ENCODE measurements around the gene OLFML2A.

OLFML2A gene

DNA sequence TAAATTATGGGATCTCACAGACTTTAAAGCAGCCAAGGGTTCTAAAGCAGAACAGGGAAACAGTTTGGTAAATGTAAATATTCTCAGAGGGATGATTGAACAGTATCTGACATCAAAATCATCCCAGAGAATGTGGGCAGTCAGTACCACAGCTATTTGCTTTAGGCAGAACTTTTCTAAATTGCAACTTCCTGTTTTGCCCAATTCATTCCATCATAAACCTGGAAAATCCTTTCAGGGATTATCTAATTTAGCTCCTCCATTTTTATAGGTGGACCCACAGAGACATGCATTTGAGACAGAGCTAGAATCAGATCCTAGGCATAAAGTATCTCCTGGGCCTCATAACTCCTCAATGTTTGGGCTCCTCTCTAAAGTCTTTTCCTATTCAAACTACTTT is 18.2 kb upstream of the OLFML2A start:
- Histone ChIP-seq H3K4me1 (ENCODE audit: control insufficient read depth, insufficient read depth, low read depth, low read length) (no peaks in the 10 kb centered on the region), H3K9ac (ENCODE audit: low read length) (no peak overlapping the region), H4K8ac (ENCODE audit: low read length) (no peak overlapping the region), H3K9me3 (ENCODE audit: control insufficient read depth, low read length) (no peaks in the 10 kb centered on the region), H3K14ac (ENCODE audit: low read length in 2 of 2) (no peak overlapping the region), H3K27ac (ENCODE audit: low read length, poor library complexity, severe bottlenecking) (no peak overlapping the region), H4K91ac (ENCODE audit: low read length) (no peak overlapping the region), H2BK12ac (ENCODE audit: low read length in 2 of 2) (no peak overlapping the region), H2BK120ac (ENCODE audit: low read depth, low read length) (no peak overlapping the region), H3K27me3 (ENCODE audit: control insufficient read depth in 1 of 2, insufficient read depth in 1 of 2, low read length in 2 of 2) (peaks cover 0 to 71% of the 10 kb centered on the region in 2 experiments), H2AK5ac (ENCODE audit: low read length, severe bottlenecking) (no peak overlapping the region), H3K79me1 (replicated peaks; ENCODE audit: low read length, poor library complexity, severe bottlenecking) (peaks cover 12% of the 10 kb centered on the region), H3K23ac (ENCODE audit: low read length in 2 of 2) (no peak overlapping the region), H2BK15ac (ENCODE audit: low read depth, poor library complexity, severe bottlenecking) (no peak overlapping the region), H3K4ac (ENCODE audit: low read depth in 1 of 2, low read length in 2 of 2) (no peak overlapping the region), H3K36me3 (ENCODE audit: control insufficient read depth in 1 of 2, insufficient read depth in 2 of 2, low read depth in 1 of 2, low read length in 2 of 2) (no peaks in the 10 kb centered on the region), H2AFZ (ENCODE audit: low read depth, low read length) (no peak overlapping the region), H3K4me2 (ENCODE audit: low read length, poor library complexity, severe bottlenecking) (no peak overlapping the region), H3K4me3 (ENCODE audit: insufficient read depth in 1 of 2, low read depth in 1 of 2, low read length in 2 of 2) (no peak overlapping the region), H3K18ac (ENCODE audit: low read depth in 1 of 2, low read length in 2 of 2) (no peak overlapping the region), H2BK5ac (ENCODE audit: low read depth, low read length, poor library complexity, severe bottlenecking) (no peak overlapping the region)
- DNase-seq, result no peak

GRCh38 chr9:124759327-124759726 is 17.6 kb upstream of the OLFML2A start:
- Histone ChIP-seq H3K27me3 (ENCODE audit: control insufficient read depth in 1 of 2, insufficient read depth in 1 of 2, low read length in 2 of 2) (peaks cover 0 to 75% of the 10 kb centered on the region in 2 experiments), H3K4me1 (ENCODE audit: control insufficient read depth, insufficient read depth, low read depth, low read length) (no peaks in the 10 kb centered on the region), H2AK5ac (ENCODE audit: low read length, severe bottlenecking) (no peak overlapping the region), H3K18ac (ENCODE audit: low read depth in 1 of 2, low read length in 2 of 2) (no peak overlapping the region), H2BK5ac (ENCODE audit: low read depth, low read length, poor library complexity, severe bottlenecking) (no peak overlapping the region), H2AFZ (ENCODE audit: low read depth, low read length) (no peak overlapping the region), H3K14ac (ENCODE audit: low read length in 2 of 2) (no peak overlapping the region), H2BK120ac (ENCODE audit: low read depth, low read length) (no peak overlapping the region), H4K8ac (ENCODE audit: low read length) (no peak overlapping the region), H3K4ac (ENCODE audit: low read depth in 1 of 2, low read length in 2 of 2) (no peak overlapping the region), H4K91ac (ENCODE audit: low read length) (no peak overlapping the region), H3K79me1 (replicated peaks; ENCODE audit: low read length, poor library complexity, severe bottlenecking) (peaks cover 9% of the 10 kb centered on the region), H2BK12ac (ENCODE audit: low read length in 2 of 2) (no peak overlapping the region), H3K9ac (ENCODE audit: low read length) (no peak overlapping the region), H2BK15ac (ENCODE audit: low read depth, poor library complexity, severe bottlenecking) (no peak overlapping the region), H3K27ac (ENCODE audit: low read length, poor library complexity, severe bottlenecking) (no peak overlapping the region), H3K36me3 (ENCODE audit: control insufficient read depth in 1 of 2, insufficient read depth in 2 of 2, low read depth in 1 of 2, low read length in 2 of 2) (no peaks in the 10 kb centered on the region), H3K23ac (ENCODE audit: low read length in 2 of 2) (no peak overlapping the region), H3K9me3 (ENCODE audit: control insufficient read depth, low read length) (no peaks in the 10 kb centered on the region), H3K4me3 (ENCODE audit: insufficient read depth in 1 of 2, low read depth in 1 of 2, low read length in 2 of 2) (no peak overlapping the region), H3K4me2 (ENCODE audit: low read length, poor library complexity, severe bottlenecking) (no peak overlapping the region)
- DNase-seq, result no peak
- WGBS, result 97% methylated on average over 2 of the region's 2 CpGs

GRCh38 chr9:124760719-124761118 is 16.2 kb upstream of the OLFML2A start:
- Histone ChIP-seq H3K14ac (ENCODE audit: low read length in 2 of 2) (no peak overlapping the region), H3K27ac (ENCODE audit: low read length, poor library complexity, severe bottlenecking) (no peak overlapping the region), H3K9ac (ENCODE audit: low read length) (no peak overlapping the region), H2BK12ac (ENCODE audit: low read length in 2 of 2) (no peak overlapping the region), H4K91ac (ENCODE audit: low read length) (no peak overlapping the region), H3K79me1 (replicated peaks; ENCODE audit: low read length, poor library complexity, severe bottlenecking) (peaks cover 8% of the 10 kb centered on the region), H3K4me2 (ENCODE audit: low read length, poor library complexity, severe bottlenecking) (no peak overlapping the region), H3K23ac (ENCODE audit: low read length in 2 of 2) (no peak overlapping the region), H3K4me3 (ENCODE audit: insufficient read depth in 1 of 2, low read depth in 1 of 2, low read length in 2 of 2) (no peak overlapping the region), H3K27me3 (ENCODE audit: control insufficient read depth in 1 of 2, insufficient read depth in 1 of 2, low read length in 2 of 2) (peaks cover 0 to 78% of the 10 kb centered on the region in 2 experiments), H2BK5ac (ENCODE audit: low read depth, low read length, poor library complexity, severe bottlenecking) (no peak overlapping the region), H2BK15ac (ENCODE audit: low read depth, poor library complexity, severe bottlenecking) (no peak overlapping the region), H3K4me1 (ENCODE audit: control insufficient read depth, insufficient read depth, low read depth, low read length) (no peaks in the 10 kb centered on the region), H3K18ac (ENCODE audit: low read depth in 1 of 2, low read length in 2 of 2) (no peak overlapping the region), H3K36me3 (ENCODE audit: control insufficient read depth in 1 of 2, insufficient read depth in 2 of 2, low read depth in 1 of 2, low read length in 2 of 2) (no peaks in the 10 kb centered on the region), H3K9me3 (ENCODE audit: control insufficient read depth, low read length) (no peaks in the 10 kb centered on the region), H4K8ac (ENCODE audit: low read length) (no peak overlapping the region), H2AFZ (ENCODE audit: low read depth, low read length) (no peak overlapping the region), H2AK5ac (ENCODE audit: low read length, severe bottlenecking) (no peak overlapping the region), H2BK120ac (ENCODE audit: low read depth, low read length) (no peak overlapping the region), H3K4ac (ENCODE audit: low read depth in 1 of 2, low read length in 2 of 2) (no peak overlapping the region)
- 85% methylated on average over 1 of the region's 2 CpGs for WGBS
- no peak for DNase-seq

DNA sequence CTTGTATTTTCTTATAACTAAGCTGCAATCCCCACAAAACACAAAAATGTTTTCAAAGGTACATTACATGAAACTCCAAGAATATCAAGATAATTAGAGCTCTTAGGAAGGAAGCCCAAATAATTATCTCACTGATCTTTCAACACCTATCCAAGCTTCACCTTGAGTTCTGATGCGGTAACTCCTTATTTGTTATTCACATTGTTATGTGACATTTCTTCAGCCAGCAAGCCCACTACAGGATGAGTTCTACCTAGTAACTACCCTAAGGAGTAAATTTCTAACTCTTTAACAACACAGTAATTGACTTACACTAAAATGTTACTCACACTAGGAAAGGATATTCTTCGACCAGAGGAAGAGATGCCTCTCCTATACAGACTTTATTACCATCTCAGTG is 15.7 kb upstream of the OLFML2A start:
- Histone ChIP-seq H3K27ac (ENCODE audit: low read length, poor library complexity, severe bottlenecking) (no peak overlapping the region), H3K23ac (ENCODE audit: low read length in 2 of 2) (no peak overlapping the region), H2BK15ac (ENCODE audit: low read depth, poor library complexity, severe bottlenecking) (no peak overlapping the region), H2AFZ (ENCODE audit: low read depth, low read length) (no peak overlapping the region), H3K36me3 (ENCODE audit: control insufficient read depth in 1 of 2, insufficient read depth in 2 of 2, low read depth in 1 of 2, low read length in 2 of 2) (no peaks in the 10 kb centered on the region), H3K4me3 (ENCODE audit: insufficient read depth in 1 of 2, low read depth in 1 of 2, low read length in 2 of 2) (no peak overlapping the region), H2BK12ac (ENCODE audit: low read length in 2 of 2) (no peak overlapping the region), H3K79me1 (replicated peaks; ENCODE audit: low read length, poor library complexity, severe bottlenecking) (peaks cover 8% of the 10 kb centered on the region), H3K14ac (ENCODE audit: low read length in 2 of 2) (no peak overlapping the region), H4K8ac (ENCODE audit: low read length) (no peak overlapping the region), H2BK5ac (ENCODE audit: low read depth, low read length, poor library complexity, severe bottlenecking) (no peak overlapping the region), H3K18ac (ENCODE audit: low read depth in 1 of 2, low read length in 2 of 2) (no peak overlapping the region), H3K9me3 (ENCODE audit: control insufficient read depth, low read length) (no peaks in the 10 kb centered on the region), H2AK5ac (ENCODE audit: low read length, severe bottlenecking) (no peak overlapping the region), H3K27me3 (ENCODE audit: control insufficient read depth in 1 of 2, insufficient read depth in 1 of 2, low read length in 2 of 2) (peaks cover 0 to 78% of the 10 kb centered on the region in 2 experiments), H3K4me1 (ENCODE audit: control insufficient read depth, insufficient read depth, low read depth, low read length) (no peaks in the 10 kb centered on the region), H4K91ac (ENCODE audit: low read length) (no peak overlapping the region), H3K9ac (ENCODE audit: low read length) (no peak overlapping the region), H3K4me2 (ENCODE audit: low read length, poor library complexity, severe bottlenecking) (no peak overlapping the region), H2BK120ac (ENCODE audit: low read depth, low read length) (no peak overlapping the region), H3K4ac (ENCODE audit: low read depth in 1 of 2, low read length in 2 of 2) (no peak overlapping the region)
- no peak for DNase-seq
- WGBS, result 76% methylated on average over 2 of the region's 2 CpGs
